COLO668 (cell line): Measurements from ENCODE around the gene CD28.
"Not testable (repeated sequence)": the region's sequence is repeated elsewhere in the genome, so short reads cannot be mapped to it uniquely, and the experiment has no call there.

Source experiments
- DNase-seq: peaks from one replicate; lab custom pipeline; 2025; ENCODE audit not compliant: unreplicated experiment; lab: John Stamatoyannopoulos, UW

The CD28 gene

DNA sequence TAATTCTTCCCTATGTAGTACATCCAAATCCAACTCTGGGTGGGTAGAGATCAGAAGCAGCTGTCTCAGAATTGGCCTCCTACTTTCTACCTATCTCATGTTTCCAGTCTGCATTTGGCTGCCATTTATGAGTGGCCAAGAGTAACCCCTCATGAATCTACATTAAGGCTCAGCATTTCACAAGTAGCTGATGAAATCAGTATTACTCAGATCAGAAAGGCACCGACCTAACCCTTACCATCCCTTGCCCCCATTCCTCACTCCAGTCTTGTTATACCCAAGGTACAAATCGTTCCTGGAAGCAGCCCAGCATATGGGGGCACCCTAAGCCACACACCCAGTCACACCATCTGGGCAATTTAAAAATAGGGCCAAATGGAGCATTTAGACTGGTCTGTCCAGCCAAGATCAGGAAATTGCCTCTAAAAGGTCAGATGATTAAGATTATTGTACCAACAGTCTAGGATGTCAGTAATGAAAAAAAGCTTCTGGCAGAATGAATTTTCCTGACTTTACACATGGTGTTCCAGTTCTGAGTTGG is 37.1 kb downstream of the CD28 start:
- DNase-seq = no peak

GRCh38 chr2:203744091-203744490 is 37.7 kb downstream of the CD28 start:
- DNase-seq = no peak

DNA sequence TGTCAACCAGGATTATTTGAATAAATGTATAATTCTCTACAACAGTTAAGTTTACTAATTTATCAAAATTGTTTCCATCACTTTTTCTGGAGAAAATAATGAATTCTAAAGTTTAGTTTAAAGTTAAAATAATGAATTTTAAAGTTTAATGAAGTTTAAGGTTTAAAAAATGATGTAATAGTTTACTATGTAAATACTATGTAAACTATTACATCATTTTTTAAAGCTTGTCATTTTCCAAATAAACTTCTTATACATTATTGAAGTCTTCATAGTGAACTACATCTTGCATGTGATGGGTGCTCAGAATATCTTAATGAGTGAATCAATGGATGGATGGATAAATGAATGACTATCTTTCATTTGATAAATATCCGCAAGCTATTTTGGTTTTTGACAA is 38.8 kb downstream of the CD28 start:
- DNase-seq = no peak

GRCh38 chr2:203748331-203749126 is 42.1 kb downstream of the CD28 start:
- DNase-seq = no peak

GRCh38 chr2:203750346-203751068 is 44.1 kb downstream of the CD28 start:
- no peak for DNase-seq

GRCh38 chr2:203751685-203752271 is 45.3 kb downstream of the CD28 start:
- no peak for DNase-seq

DNA sequence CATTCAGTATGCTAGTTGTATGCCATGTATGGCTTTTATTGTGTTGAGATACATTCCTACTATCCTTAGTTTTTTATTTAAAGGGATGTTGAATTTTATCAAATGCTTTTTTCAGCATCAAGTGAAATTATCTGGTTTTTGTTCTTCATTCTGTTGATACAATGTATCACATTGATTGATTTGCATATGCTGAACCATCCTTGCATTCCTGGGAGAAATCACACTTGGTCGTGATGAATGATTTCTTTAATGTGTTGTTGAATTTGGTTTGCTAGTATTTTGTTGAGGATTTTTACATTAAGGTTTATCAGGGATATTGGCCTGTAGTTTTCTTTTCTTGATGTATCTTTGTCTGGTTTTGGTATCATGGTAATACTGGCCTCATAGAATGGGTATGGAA is 49.7 kb downstream of the CD28 start:
- DNase-seq = no peak

DNA sequence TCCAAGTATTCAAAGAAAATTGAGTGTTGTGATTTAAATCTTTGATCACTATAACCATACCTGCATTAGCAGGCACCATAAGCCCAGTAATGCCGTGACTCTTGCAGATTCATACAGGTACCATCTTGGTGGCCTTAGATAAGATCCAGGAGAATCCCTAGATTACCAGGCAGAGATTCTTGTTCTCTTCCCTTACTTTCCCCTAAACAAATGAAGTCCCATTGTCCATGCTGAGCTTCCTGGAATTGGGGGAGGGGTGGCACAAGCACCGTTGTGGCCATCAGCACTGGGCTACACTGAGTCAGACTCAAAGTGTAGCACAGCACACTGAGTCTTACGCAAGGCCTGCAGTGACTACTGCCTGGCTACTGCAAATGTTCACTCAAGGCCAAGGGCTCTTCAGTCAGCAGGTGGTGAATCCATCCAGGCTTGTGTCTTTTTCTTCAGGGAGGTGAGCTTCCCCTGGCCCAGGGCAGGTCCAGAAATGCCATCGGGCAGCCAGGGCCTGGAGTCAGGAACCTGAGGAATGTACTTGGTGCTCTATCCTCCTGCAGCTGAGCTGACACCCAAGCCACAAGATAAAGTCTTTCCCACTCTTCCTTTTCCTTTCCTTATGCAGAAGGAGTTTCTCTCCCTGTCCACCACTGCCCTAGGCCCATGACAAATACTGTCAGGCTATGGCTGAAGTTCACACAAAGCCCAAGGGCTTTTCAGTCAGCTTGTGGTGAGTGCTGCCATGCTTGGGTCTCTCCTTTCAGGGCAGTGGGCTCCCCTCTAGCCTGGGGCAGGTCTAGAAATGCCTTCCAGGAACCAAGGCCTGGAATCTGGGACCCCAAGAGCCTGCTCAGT is 52.6 kb downstream of the CD28 start:
- DNase-seq = no peak

DNA sequence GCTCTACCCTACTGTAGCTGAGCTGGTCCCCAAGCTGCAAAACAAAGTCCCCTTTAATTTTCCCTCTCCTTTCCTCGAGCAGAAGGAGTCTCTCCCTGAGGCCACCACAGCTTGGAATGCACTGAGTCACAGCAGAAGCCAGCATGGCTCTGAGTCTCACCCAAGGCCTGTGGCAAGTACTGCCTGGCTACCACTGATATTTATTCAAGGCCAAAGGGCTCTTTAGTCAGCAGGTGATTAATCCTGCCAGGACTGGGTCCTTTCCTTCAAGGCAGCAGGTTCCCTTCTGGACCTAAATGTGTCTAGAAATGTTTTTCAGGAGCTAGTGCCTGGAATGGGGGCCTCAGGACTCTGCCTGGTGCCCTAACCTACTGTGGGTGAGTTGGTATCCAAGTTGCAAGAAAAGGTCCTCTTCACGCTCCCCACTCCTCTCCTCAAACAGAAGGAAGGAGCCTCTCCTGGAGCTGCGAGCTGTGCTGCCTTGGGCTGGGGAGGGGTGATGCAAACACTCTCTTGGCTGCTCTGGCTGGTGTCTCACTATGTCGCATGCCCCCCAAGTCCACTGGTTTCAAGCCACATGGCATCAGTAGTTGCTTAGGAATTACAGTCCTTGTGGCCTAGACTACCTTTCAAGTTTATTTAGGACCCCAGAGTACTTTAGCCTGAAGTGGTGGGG is 53.4 kb downstream of the CD28 start:
- no peak for DNase-seq

DNA sequence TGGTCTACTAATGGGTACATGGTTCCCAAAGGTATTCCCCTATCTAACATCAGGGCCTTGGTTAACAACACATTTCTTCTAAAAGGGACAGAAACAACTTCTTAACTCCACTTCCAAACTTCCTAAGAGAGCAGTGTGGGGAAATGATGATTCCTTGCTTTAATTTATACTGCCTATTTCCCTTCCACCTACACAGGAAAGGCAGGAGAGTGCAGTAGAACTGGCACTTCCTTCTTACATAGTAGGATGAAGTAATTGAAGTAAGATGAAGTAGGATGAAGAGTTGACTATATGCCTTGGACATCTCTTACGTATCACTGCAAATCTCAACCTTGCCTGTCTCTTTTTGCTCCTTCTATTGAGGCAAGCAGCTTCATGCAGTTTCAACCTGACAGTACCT is 54.7 kb downstream of the CD28 start:
- no peak for DNase-seq

DNA sequence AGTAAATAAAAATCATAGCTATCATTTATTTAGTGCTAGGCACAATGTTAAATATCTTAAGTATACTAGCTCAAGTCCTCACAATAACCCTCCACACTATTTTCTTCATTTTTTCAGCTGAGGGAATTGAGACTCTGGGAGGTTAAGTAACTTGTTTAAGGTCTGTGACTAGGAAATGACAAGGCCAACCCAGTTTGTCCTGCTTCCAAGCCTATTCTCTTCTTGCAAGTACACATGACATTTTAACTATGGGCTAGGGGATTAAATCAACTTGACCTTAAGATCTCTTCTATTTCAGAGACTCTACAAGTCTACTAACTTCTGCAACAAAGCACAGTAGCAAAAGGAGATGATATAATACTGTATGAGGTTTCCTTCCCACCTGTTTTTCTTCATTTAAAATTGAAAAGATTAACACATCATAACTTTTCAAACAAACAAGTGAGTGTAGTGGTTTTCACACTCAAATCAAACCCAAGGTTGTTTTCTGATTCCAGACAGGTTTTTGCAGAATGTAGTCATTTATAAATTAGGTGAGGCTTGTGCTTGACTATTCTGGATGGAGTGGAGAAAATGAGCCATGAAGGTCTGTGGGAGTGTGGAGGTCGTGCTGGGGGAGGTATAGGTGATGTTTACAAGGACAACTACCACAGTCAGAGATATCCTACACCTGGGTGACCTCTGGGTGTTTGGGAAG is 57.0 kb downstream of the CD28 start:
- no peak for DNase-seq

DNA sequence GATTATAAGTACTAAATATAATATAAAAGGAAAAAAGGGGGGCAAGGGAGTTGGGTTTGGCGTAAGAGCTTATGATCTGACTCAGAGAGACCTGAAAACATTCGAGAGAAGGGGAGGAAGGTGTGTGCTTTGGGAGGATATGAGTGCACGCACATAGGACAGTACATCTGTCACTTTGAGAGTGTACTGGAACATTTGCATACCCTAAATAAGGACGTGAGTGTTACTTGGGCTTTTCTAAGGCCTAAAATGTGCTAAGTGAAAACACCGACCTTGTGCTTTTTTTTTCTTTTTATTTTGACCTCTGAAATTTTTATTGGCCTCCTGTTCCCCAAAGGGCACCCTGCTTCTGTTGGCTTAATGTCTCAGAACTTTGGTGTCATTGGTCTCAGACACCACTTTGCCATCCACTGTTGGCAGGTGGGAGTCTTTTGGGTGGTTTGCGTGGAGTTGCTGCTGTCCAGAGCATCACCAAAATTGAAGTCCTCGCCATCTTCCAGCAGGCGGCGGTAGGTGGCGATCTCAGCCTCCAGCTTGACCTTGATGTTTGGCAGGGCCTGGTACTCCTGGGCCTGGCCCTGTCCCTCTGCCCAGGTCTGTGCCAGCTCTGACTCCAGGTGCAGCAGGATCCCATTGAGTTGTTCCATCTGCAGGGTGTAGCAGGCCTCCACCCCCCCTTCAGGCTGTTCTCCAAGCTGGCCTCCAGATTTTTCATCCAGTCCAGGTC is 57.7 kb downstream of the CD28 start:
- DNase-seq = no peak

DNA sequence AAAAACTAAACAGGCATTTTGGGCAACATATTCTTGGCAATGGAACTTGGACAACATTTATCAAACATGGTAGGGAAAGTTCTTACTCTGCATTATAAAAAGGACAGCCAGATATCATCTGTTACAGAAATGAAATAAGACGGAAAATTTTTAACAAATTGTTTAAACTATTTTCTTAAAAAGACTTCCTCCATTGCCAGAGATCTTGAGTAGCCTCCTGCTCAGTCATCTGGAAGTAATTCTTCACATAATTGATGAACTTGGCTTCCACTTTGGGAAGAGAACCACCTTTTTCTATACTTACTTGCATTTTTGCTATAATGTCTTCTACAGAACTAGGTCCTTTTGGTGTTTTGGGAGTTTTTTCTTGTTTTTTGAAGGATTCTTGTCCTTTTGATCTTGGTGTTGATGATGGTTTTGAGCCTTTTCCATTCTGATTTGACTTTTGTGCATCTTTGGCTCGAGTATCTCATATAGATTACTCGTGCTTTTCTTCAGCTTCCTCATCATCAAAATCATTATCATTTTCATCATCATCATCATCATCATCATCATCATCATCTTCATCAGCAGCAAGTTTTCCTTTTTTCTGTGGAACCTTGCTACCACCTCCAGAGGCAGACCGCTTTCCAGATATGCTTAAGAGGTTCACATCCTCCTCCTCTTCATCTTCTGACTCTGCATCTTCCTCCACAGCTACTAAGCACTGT is 66.2 kb downstream of the CD28 start:
- no peak for DNase-seq

DNA sequence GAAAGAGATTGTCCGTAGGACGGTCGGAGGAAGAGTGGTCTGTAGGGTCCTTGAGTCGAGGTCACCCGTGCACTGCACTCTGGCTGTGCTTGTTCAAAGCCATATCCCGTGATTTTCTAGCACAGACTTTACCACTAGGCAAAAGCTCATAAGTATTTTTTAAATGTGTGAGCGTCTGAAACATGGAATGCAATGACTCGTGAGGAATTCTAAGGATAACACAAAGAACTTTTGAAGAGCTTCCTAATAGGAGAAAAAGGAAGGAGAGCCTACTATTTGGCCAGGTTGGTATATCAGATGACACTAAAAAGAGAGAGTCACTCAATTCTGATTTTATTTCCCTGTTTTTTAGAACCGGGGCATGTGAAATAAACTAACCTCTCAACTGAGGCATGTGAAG is 68.3 kb downstream of the CD28 start:
- no peak for DNase-seq

- DNase-seq = no peak
Measured at GRCh38 chr2:203775684-203776083, 69.2 kb downstream of the CD28 start.

DNA sequence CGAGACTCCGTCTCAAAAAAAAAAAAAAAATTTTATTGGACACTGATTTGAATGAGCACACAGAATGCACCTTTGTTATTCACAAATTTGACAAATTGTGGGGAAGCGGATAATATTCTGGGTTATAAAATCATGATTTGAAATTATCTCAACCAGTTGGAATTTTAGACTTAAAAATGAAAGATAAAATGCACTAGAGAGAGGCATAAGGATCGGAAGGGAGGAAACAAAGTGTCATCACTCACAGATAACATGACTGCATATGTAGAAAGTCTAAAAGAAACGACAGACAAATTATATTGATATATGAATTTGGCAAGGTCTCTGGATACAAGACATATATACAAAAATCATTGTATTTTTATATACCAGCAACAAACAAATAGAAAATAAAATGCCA is 70.6 kb downstream of the CD28 start:
- DNase-seq = no peak

DNA sequence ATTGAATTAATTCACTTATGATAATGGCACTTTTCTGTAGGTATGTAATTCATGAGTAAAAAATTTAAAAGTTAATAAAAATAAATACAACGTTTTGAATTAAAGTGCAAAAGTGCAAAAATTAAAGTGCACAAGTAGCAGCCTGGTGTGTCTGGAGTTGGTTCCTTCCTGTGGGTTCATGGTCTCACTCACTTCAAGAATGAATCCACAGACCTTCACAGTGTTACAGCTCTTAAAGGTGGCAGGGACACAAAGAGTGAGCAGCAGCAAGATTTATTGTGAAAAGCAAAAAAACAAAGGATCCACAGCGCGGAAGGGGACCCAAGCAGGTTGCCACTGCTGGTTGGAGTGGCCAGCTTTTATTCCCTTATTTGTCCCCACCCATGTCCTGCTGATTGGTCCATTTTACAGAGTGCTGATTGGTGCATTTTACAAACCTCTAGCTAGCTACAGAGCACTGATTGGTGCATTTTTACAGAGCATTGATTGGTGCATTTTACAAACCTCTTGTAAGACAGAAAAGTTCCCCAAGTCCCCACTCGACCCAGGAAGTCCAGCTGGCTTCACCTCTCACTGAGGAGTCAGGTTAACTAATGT is 73.1 kb downstream of the CD28 start:
- not testable (repeated sequence) for DNase-seq

GRCh38 chr2:203780231-203780630 is 73.8 kb downstream of the CD28 start:
- DNase-seq = no peak
